Heart right ventricle (tissue), 16 donors: ENCODE measurements around the gene TPM1. TPM values are rescaled to one million over a fixed set of nuclear protein-coding genes. Genes with fewer than 3 reads are reported as not detected.

ENCODE experiments used
- ATAC-seq, 8 donors: fragments of 200-7000 bp; cut with Tn5 transposase; one replicate each; pipeline ENCODE4 v1.9.1; 2020; ENCODE audit warnings: mild to moderate bottlenecking in 8 of 8, moderate library complexity in 8 of 8, moderate number of reproducible peaks in 1 of 8
- DNase-seq, 2 donors: peaks; one replicate each; pipeline ENCODE4 v3.0.0-alpha.2; 2020
- H3K27ac ChIP-seq, 10 donors: fragments of 200-600 bp; sonication (generic) in 2 of 10; one replicate each; pipeline versions ENCODE4 v1.5.0 to v1.8.0; 2020 to 2022; ENCODE audit warnings: mild to moderate bottlenecking in 3 of 10
- H3K27me3 ChIP-seq, 7 donors: fragments of 200-600 bp; one replicate each; pipeline ENCODE4 v1.8.0; 2021 to 2022; ENCODE audit warnings: mild to moderate bottlenecking in 2 of 7
- H3K36me3 ChIP-seq, 9 donors: fragments of 200-600 bp; sonication (generic) in 1 of 9; one replicate each; pipeline versions ENCODE4 v1.5.0 to v1.8.0; 2020 to 2022; ENCODE audit warnings: mild to moderate bottlenecking in 2 of 9
- H3K4me1 ChIP-seq, 9 donors: fragments of 200-600 bp; sonication (generic) in 1 of 9; one replicate each; pipeline versions ENCODE4 v1.5.0 to v1.8.0; 2020 to 2022; ENCODE audit warnings: mild to moderate bottlenecking in 4 of 9
- H3K4me3 ChIP-seq, 10 donors: fragments of 200-600 bp; sonication (generic) in 2 of 10; one replicate each; pipeline versions ENCODE4 v1.5.0 to v1.8.0; 2020 to 2022; ENCODE audit warnings: mild to moderate bottlenecking in 7 of 10, moderate library complexity in 2 of 10
- H3K9me3 ChIP-seq, 11 donors: fragments of 200-600 bp in 10 of 11; sonication (generic) in 2 of 11; one replicate each; pipeline versions ENCODE4 v1.5.0 to v1.8.0; 2013 to 2022; ENCODE audit warnings: mild to moderate bottlenecking in 2 of 11, control low read depth in 1 of 11, moderate library complexity in 1 of 11
- CTCF ChIP-seq, 9 donors: fragments of 200-600 bp; sonication (generic) in 2 of 9; IDR thresholded peaks; one replicate each; pipeline versions ENCODE4 v1.5.0 to v1.8.0; 2021 to 2022; ENCODE audit warnings: antibody characterized with exemption in 9 of 9, mild to moderate bottlenecking in 5 of 9, moderate library complexity in 1 of 9
- WGBS, 2 donors: extraction: QIAGEN DNeasy Blood & Tissue Kit; methylation state at CpG; one replicate each; pipeline ENCODE4 v1.1.7; 2013; ENCODE audit warnings: inconsistent platforms in 1 of 2; 5-methylcytosine and 5-hydroxymethylcytosine counted together
- intact Hi-C, 10 donors: fragments of 100-400 bp; cut with DNase I; formaldehyde crosslinking; loops; one replicate each; pipeline versions ENCODE4 v1.11.1 to v1.14.2; 2022
- polyA plus RNA-seq, 2 donors: library from polyadenylated mRNA; stranded (reverse); fragments of 200-250 nt; gene quantifications; one replicate each; pipeline ENCODE4 v1.2.3, GENCODE V29; 2013
- total RNA-seq, 10 donors: library from RNA; stranded (reverse); fragmentation: NEBNext Ultra II Directional in 3 of 10; extraction: Animal tissue kit (Norgen Biotek cat#: 25700) in 3 of 10; gene quantifications; one replicate each; pipeline versions ENCODE4 v1.2.1 to v1.2.4, GENCODE V29; 2021 to 2023
- donor health status: Arrhythmogenic right ventricular cardiomyopathy.
- donor health status: ischemic (EF 13 %, LVEDD 7.1; RV severe dilation, severe dysfunction).
- donor health status: healthy with polysubstance abuse.
- donor health status: DM: no; HTN: yes; CAD: no.
- donor health status: DM: no; HTN: no; CAD: no.
- donor health status: ischemic (EF 25% LVEDD 6.9; RV normal size, moderate dysfunction).
- donor health status: ischemic (EF 25% LVEDD 5.7; RV mildly dilated, moderate dysfunction).
- donor health status: healthy.
- donor health status: DM: yes; HTN: yes; CAD: no.
- donor health status: Ischemic cardiomyopathy.
- donor health status: ischemic (EF 35%, LVEDD 5.7; RV mildly dilated, moderate dysfunction).
- donor health status: nonischemic (EF 11% LVEDD 7.7; RV severe dilation, severe dysfunction).
- donor health status: DM: yes; HTN: yes; CAD: no.
- donor health status: PGD.
- donor health status: ischemic (EF 29% LVEDD 5.4; RV normal size, mild dysfunction).
- donor health status: nonischemic (EF 23%, LVEDD 6.1; RV moderate dilation, normal function).

The TPM1 gene
- total and polyA plus RNA-seq, 12 donors = 10,066 to 18,091 (median 14,403) TPM

- no peak for ATAC-seq
- 58 to 69% methylated on average over 12 of the region's 12 CpGs for WGBS, 2 donors
- peak overlapping the region in 1 of 10 donors; percentile 4 for H3K27ac ChIP-seq
Observed at GRCh38 chr15:63075984-63076713, 33.6 kb downstream of the TPM1 start.

GRCh38 chr15:63076714-63077046 is 34.1 kb downstream of the TPM1 start:
- no peaks in the 10 kb centered on the region for H3K27me3 ChIP-seq
- H3K9me3 ChIP-seq = no peaks in the 10 kb centered on the region
- no peak overlapping the region for H3K27ac ChIP-seq
- TF ChIP-seq CTCF (IDR thresholded peaks at IDR 0.05) = no peak
- intact Hi-C loops = no loop called here
- peaks cover 4 to 32% (median 13%) of the 10 kb centered on the region in 9 donors for H3K4me1 ChIP-seq
- DNase-seq (no peak), ATAC-seq (no peak)
- 79 to 80% methylated on average over 4 of the region's 4 CpGs for WGBS, 2 donors
- H3K36me3 ChIP-seq = peaks cover 0 to 11% (median 5%) of the 10 kb centered on the region in 9 donors
- no peak overlapping the region for H3K4me3 ChIP-seq

More at GRCh38 chr15:63075984-63076713, 33.6 kb downstream of the TPM1 start:
- no peaks in the 10 kb centered on the region for H3K9me3 ChIP-seq
- no peaks in the 10 kb centered on the region for H3K27me3 ChIP-seq
- no peak for TF ChIP-seq CTCF (IDR thresholded peaks at IDR 0.05)
- no peak for DNase-seq
- no peak overlapping the region for H3K4me3 ChIP-seq
- intact Hi-C loops = no loop called here
- H3K36me3 ChIP-seq = peaks cover 0 to 16% (median 7%) of the 10 kb centered on the region in 9 donors
- H3K4me1 ChIP-seq = peaks cover 4 to 37% (median 13%) of the 10 kb centered on the region in 9 donors

DNA sequence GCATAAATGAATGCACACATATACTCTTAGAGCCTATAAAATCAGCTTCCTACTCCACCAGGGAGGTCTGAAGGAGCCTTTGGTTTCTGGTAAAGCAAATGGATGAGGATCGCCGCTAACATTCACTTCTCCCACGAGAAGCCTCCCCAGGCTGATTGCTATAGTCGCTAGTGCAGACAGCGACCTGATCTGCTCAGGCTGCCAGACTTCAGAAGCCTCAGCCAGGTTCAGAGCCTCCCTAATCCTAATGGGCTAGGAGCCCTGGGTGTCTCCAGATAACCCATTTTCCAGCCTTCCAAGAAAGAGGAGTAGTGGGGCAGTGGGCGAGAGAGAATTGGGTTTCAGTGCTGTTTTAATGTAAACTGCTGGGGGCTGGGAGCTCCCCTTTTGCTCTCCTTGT is 35.4 kb downstream of the TPM1 start:
- no peak overlapping the region for H3K4me3 ChIP-seq
- DNase-seq = no peak
- no peaks in the 10 kb centered on the region for H3K9me3 ChIP-seq
- H3K4me1 ChIP-seq = peaks cover 4 to 30% (median 13%) of the 10 kb centered on the region in 9 donors
- H3K36me3 ChIP-seq = no peaks in the 10 kb centered on the region
- no peak for TF ChIP-seq CTCF (IDR thresholded peaks at IDR 0.05)
- no peaks in the 10 kb centered on the region for H3K27me3 ChIP-seq
- 81 to 84% methylated on average over 6 of the region's 6 CpGs for WGBS, 2 donors
- no peak overlapping the region for H3K27ac ChIP-seq
- no peak for ATAC-seq
- intact Hi-C loops = no loop called here

DNA sequence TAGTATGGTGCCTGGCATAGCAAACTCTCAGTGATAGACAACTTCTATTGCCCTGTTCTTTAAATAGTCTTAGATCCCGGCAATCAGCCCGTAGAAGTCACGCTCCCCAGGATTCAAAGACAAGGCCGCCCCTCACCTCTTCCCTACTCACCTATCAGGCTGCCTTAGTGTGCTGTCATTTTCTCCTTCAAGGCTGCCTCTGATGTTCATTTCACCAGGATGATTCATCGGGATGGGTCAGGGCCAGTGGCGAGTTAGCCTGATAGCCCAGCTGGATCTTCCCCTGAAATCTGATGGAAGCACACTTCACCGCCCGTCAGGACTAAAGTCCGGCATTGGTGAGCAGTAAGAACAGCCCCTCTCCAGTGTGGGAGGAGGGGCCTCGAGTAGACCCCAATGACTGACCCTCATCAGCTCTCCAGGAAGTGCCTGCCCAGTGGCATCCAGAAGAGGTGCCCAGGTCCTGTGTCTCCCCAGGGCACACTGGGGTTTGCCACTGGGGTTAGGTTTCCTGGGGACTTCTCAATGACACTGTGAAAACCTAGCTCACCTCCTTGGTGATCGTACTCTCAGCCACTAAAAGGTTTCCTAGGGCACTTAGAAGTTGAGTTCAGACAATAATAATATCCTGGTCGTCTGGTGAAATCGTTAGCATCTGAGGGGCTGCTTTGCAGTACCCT is 37.5 kb downstream of the TPM1 start:
- intact Hi-C loops = no loop called here
- Histone ChIP-seq H3K27me3 (no peaks in the 10 kb centered on the region), H3K36me3 (no peaks in the 10 kb centered on the region), H3K9me3 (no peaks in the 10 kb centered on the region), H3K4me3 (no peak overlapping the region), H3K27ac (peak overlapping the region; percentile 37 to 83 (median 64)), H3K4me1 (peaks cover 4 to 34% (median 13%) of the 10 kb centered on the region in 9 donors)
- DNase-seq = no peak
- whole genome bisulfite sequencing, 2 donors = 61 to 70% methylated on average over 13 of the region's 13 CpGs
- peak in 7 of 8 donors; percentile 10 to 66 (median 44) for ATAC-seq
- no peak for TF ChIP-seq CTCF (IDR thresholded peaks at IDR 0.05)
